ENCODE results near the gene MACROD1.
"Not testable (repeated sequence)": the region's sequence is repeated elsewhere in the genome, so short reads cannot be mapped to it uniquely, and the experiment has no call there.

Gene MACROD1

GRCh38 chr11:64052938-64053622 is 112.8 kb downstream of the MACROD1 start:
- DNase-seq, result no peak

- no peak for DNase-seq
Observed at GRCh38 chr11:64052436-64052835, 113.5 kb downstream of the MACROD1 start.

GRCh38 chr11:64051297-64051696 is 114.6 kb downstream of the MACROD1 start:
- no peak for DNase-seq

- no peak for DNase-seq
Observed at GRCh38 chr11:64049509-64049908, 116.4 kb downstream of the MACROD1 start.

- no peak for DNase-seq
Observed at GRCh38 chr11:64048042-64048854, 117.7 kb downstream of the MACROD1 start.

- DNase-seq, result not testable (repeated sequence)
Observed at GRCh38 chr11:64047373-64047772, 118.5 kb downstream of the MACROD1 start.

- DNase-seq, result no peak
Observed at GRCh38 chr11:64045700-64046099, 120.2 kb downstream of the MACROD1 start.

GRCh38 chr11:64044730-64045393 is 121.1 kb downstream of the MACROD1 start:
- DNase-seq, result peak; percentile 54

GRCh38 chr11:64043545-64043944 is 122.4 kb downstream of the MACROD1 start:
- no peak for DNase-seq

- no peak for DNase-seq
Observed at GRCh38 chr11:64042301-64042700, 123.6 kb downstream of the MACROD1 start.

- no peak for DNase-seq
Observed at GRCh38 chr11:64041846-64042245, 124.1 kb downstream of the MACROD1 start.

GRCh38 chr11:64040684-64041322 is 125.1 kb downstream of the MACROD1 start:
- DNase-seq, result peak; percentile 52

GRCh38 chr11:64039012-64039665 is 126.8 kb downstream of the MACROD1 start:
- DNase-seq, result no peak

GRCh38 chr11:64038500-64038899 is 127.4 kb downstream of the MACROD1 start:
- no peak for DNase-seq

- no peak for DNase-seq
Observed at GRCh38 chr11:64037027-64037634, 128.8 kb downstream of the MACROD1 start.

- DNase-seq, result peak; percentile 40
Observed at GRCh38 chr11:64036087-64037026, 129.6 kb downstream of the MACROD1 start.

- no peak for DNase-seq
Observed at GRCh38 chr11:64035576-64035975, 130.3 kb downstream of the MACROD1 start, which contains the start of gene FLRT1. FLRT1 (plus strand) TSS chr11:64035931; CDS start chr11:64116268, 80,337 bp downstream.

- no peak for DNase-seq
Observed at GRCh38 chr11:64035081-64035524, 130.8 kb downstream of the MACROD1 start.

GRCh38 chr11:64034411-64034811 is 131.5 kb downstream of the MACROD1 start:
- DNase-seq, result no peak

GRCh38 chr11:64032050-64032449 is 133.9 kb downstream of the MACROD1 start:
- no peak for DNase-seq

GRCh38 chr11:64031001-64031400 is 134.9 kb downstream of the MACROD1 start:
- no peak for DNase-seq
